Suprapubic skin (tissue), 4 donors: ENCODE data around the gene TMEM31. TPM values are rescaled to one million over a fixed set of nuclear protein-coding genes. Genes with fewer than 3 reads are reported as not detected.

Experiments
- DNase-seq, 2 donors: peaks; one replicate each; pipeline ENCODE4 v3.0.0-alpha.2; 2019; ENCODE audit warnings: low spot score in 2 of 2
- H3K27ac ChIP-seq: fragments of 200-600 bp; sonication (generic); one replicate; pipeline ENCODE4 v1.5.1; 2019
- H3K27me3 ChIP-seq: fragments of 200-600 bp; sonication (generic); one replicate; pipeline ENCODE4 v1.5.1; 2019
- H3K36me3 ChIP-seq: fragments of 200-600 bp; sonication (generic); one replicate; pipeline ENCODE4 v1.5.1; 2019
- H3K4me1 ChIP-seq: fragments of 200-600 bp; sonication (generic); one replicate; pipeline ENCODE4 v1.5.1; 2019
- H3K4me3 ChIP-seq: fragments of 200-600 bp; sonication (generic); one replicate; pipeline ENCODE4 v1.5.1; 2019; ENCODE audit warnings: mild to moderate bottlenecking
- H3K9me3 ChIP-seq: fragments of 200-600 bp; sonication (generic); one replicate; pipeline ENCODE4 v1.5.1; 2019
- EP300 ChIP-seq: sonication (generic); formaldehyde crosslinking; IDR thresholded peaks from one replicate; pipeline ENCODE4 v1.6.1; 2017; ENCODE audit warnings: antibody characterized with exemption
- POLR2A ChIP-seq, 2 donors: fragments of 450-650 bp; IDR thresholded peaks; one replicate each; pipeline ENCODE4 v1.6.1; 2017; ENCODE audit warnings: antibody characterized with exemption in 2 of 2, mild to moderate bottlenecking in 2 of 2, moderate library complexity in 2 of 2
- POLR2AphosphoS5 ChIP-seq, 3 donors: sonication (generic); formaldehyde crosslinking; IDR thresholded peaks; one replicate each; pipeline ENCODE4 v1.6.1; 2017; ENCODE audit warnings: antibody characterized with exemption in 3 of 3
- WGBS: methylation state at CpG from one replicate; pipeline ENCODE4 v1.1.5; 2018; 5-methylcytosine and 5-hydroxymethylcytosine counted together
- total RNA-seq, 4 donors: library from RNA; depleted of rRNA; stranded (reverse); fragments of >200 nt; gene quantifications; one replicate each; pipeline ENCODE4 v1.1.0, GENCODE V29; 2016
- TF ChIP-seq, protein P1 (sequence below), 2 donors: fragments of 200-600 bp in 1 of 2; fragments of 450-650 bp in 1 of 2; sonication (generic) in 1 of 2; IDR thresholded peaks; one replicate each; pipeline ENCODE4 v1.5.1; 2016 to 2019; ENCODE audit warnings: antibody characterized with exemption in 2 of 2, mild to moderate bottlenecking in 1 of 2, moderate library complexity in 1 of 2

TMEM31 gene
- total RNA-seq, 4 donors from 2014 or later: not detected

DNA sequence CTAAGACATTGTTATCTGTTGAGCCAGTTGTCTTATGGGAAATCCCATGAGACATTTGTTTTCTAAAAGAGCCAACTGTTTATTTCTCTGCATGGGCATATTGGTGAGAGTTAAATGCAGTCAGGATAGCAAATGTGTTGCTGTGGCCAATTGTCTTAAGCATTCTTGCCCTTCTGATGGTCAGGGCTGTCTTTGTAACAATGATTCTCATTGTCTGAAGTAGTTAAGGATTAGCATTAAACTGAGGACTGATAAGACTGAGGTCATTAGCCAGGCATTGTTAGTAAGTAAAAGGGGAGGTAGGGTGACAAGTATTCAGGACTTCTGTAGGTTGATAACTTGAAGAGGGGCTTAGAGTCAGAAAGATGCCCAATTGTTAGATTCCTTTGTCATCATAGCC is 13.0 kb upstream of the TMEM31 start:
- H3K36me3 ChIP-seq: no peaks in the 10 kb centered on the region
- H3K4me1 ChIP-seq: no peaks in the 10 kb centered on the region
- no peak overlapping the region for H3K27ac ChIP-seq
- no peaks in the 10 kb centered on the region for H3K9me3 ChIP-seq
- no peak overlapping the region for H3K4me3 ChIP-seq
- H3K27me3 ChIP-seq: no peaks in the 10 kb centered on the region
- DNase-seq: no peak
- no peak for TF ChIP-seq POLR2A (IDR thresholded peaks at IDR 0.05)
- no peak for TF ChIP-seq EP300
- TF ChIP-seq, protein P1, sequence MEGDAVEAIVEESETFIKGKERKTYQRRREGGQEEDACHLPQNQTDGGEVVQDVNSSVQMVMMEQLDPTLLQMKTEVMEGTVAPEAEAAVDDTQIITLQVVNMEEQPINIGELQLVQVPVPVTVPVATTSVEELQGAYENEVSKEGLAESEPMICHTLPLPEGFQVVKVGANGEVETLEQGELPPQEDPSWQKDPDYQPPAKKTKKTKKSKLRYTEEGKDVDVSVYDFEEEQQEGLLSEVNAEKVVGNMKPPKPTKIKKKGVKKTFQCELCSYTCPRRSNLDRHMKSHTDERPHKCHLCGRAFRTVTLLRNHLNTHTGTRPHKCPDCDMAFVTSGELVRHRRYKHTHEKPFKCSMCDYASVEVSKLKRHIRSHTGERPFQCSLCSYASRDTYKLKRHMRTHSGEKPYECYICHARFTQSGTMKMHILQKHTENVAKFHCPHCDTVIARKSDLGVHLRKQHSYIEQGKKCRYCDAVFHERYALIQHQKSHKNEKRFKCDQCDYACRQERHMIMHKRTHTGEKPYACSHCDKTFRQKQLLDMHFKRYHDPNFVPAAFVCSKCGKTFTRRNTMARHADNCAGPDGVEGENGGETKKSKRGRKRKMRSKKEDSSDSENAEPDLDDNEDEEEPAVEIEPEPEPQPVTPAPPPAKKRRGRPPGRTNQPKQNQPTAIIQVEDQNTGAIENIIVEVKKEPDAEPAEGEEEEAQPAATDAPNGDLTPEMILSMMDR (IDR thresholded peaks at IDR 0.05): no peak
- no peak for TF ChIP-seq POLR2AphosphoS5 (IDR thresholded peaks at IDR 0.05)

DNA sequence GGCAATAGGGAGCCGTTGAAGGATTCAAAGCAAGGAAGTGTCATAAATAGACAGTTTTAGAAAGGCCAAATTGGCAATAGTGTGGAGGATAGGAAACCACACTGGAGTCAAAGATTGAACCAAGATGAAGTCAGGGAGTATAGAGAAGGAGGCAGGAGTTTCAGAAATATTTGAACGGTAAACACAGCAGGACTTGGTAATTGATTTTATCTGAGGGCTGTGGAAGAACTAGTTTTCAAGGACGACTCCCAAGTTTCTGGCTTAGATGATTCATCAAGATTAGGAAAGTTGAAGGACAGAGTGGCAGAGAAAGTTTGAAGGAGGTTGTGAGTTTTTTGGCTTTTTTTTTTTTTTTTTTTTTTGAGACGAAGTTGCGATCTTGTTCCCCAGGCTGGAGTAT is 11.5 kb upstream of the TMEM31 start:
- Histone ChIP-seq H3K4me1 (no peaks in the 10 kb centered on the region), H3K36me3 (no peaks in the 10 kb centered on the region), H3K9me3 (no peaks in the 10 kb centered on the region), H3K27ac (no peak overlapping the region), H3K27me3 (no peaks in the 10 kb centered on the region), H3K4me3 (no peak overlapping the region)
- no peak for TF ChIP-seq POLR2A (IDR thresholded peaks at IDR 0.05)
- no peak for TF ChIP-seq EP300
- TF ChIP-seq, protein P1 (IDR thresholded peaks at IDR 0.05): no peak
- TF ChIP-seq POLR2AphosphoS5 (IDR thresholded peaks at IDR 0.05): no peak
- DNase-seq: no peak
- 71% methylated on average over 5 of the region's 5 CpGs for WGBS

DNA sequence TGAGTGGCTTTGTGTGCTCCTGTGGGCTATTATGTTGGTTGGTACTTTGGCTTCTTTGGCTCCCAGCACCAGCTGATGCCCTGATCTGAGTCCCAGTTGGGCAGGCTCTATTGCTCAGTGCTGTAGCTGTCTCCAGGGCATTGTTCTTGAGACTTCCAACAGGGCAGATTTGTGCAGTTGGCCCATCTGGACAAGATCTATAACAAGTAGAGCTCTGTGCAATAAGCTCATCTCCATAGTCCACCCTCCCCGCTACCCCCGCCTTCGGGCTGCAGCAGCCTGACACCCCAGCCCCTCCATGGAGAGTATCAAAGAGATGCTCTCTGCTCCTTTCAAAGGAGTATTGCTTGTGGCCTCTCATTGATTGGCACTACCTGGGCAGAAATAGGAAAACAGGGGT is 5.8 kb upstream of the TMEM31 start:
- DNase-seq: no peak
- Histone ChIP-seq H3K9me3 (no peaks in the 10 kb centered on the region), H3K4me3 (no peak overlapping the region), H3K4me1 (no peaks in the 10 kb centered on the region), H3K27me3 (no peaks in the 10 kb centered on the region), H3K27ac (no peak overlapping the region), H3K36me3 (no peaks in the 10 kb centered on the region)
- no peak for TF ChIP-seq POLR2AphosphoS5 (IDR thresholded peaks at IDR 0.05)
- TF ChIP-seq EP300: no peak
- no peak for TF ChIP-seq POLR2A (IDR thresholded peaks at IDR 0.05)
- TF ChIP-seq, protein P1 (IDR thresholded peaks at IDR 0.05): no peak
- 100% methylated on average over 3 of the region's 3 CpGs for WGBS

DNA sequence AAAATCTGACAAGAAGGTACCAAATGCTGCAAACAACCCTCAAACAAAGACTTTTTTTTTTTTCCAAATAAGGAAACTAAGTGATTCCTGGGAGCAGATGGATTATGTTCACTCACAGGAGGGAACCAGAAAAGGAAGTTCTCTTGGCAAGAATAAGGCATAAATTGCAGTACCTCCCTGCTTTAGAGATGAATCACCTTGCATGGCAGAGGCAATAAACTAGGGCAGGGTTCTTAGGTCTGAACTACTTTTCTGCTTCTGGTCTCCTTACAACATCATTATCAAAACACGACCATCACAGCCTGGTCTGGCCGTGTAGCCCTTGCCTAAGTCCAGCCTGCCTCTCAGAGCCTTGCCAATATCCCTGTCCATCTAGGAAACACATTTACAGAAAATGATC is 6.3 kb downstream of the TMEM31 start:
- Histone ChIP-seq H3K36me3 (no peaks in the 10 kb centered on the region), H3K27me3 (no peaks in the 10 kb centered on the region), H3K4me3 (no peak overlapping the region), H3K27ac (no peak overlapping the region), H3K4me1 (no peaks in the 10 kb centered on the region), H3K9me3 (no peaks in the 10 kb centered on the region)
- TF ChIP-seq POLR2AphosphoS5 (IDR thresholded peaks at IDR 0.05) (no peak), EP300 (no peak), POLR2A (IDR thresholded peaks at IDR 0.05) (no peak)
- TF ChIP-seq, protein P1 (IDR thresholded peaks at IDR 0.05): no peak
- no peak for DNase-seq
- 52% methylated on average over 2 of the region's 2 CpGs for WGBS

DNA sequence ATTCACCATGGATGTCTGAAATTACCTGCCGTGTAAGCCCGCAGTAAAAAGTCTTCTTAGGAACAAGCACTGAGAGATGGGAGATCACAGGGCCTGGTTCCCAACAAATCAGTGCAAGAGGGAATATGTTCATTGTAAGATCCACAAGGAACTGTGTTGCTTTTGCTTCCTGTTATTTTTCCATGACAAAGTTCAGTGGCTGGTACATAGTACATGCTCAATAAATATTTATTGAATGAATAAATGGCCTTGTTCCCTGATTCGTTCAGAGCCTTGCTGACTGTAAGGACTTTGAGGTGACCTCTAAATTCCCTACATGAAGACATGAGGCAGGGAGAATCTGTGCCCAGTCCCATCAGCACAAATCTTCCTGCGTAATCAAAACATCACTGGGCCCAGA is 7.4 kb downstream of the TMEM31 start:
- Histone ChIP-seq H3K27ac (no peak overlapping the region), H3K36me3 (no peaks in the 10 kb centered on the region), H3K9me3 (no peaks in the 10 kb centered on the region), H3K4me1 (no peaks in the 10 kb centered on the region), H3K4me3 (no peak overlapping the region), H3K27me3 (no peaks in the 10 kb centered on the region)
- WGBS: 94% methylated on average over 4 of the region's 4 CpGs
- TF ChIP-seq POLR2A (IDR thresholded peaks at IDR 0.05): no peak
- no peak for TF ChIP-seq EP300
- TF ChIP-seq, protein P1 (IDR thresholded peaks at IDR 0.05): no peak
- TF ChIP-seq POLR2AphosphoS5 (IDR thresholded peaks at IDR 0.05): no peak
- DNase-seq: no peak
